ENCODE results near the gene RNF224. TPM values are rescaled to one million over a fixed set of nuclear protein-coding genes. Genes with fewer than 3 reads are reported as not detected.

RNF224 gene
- total RNA-seq, 1 donor from 2014 or later: not detected

DNA sequence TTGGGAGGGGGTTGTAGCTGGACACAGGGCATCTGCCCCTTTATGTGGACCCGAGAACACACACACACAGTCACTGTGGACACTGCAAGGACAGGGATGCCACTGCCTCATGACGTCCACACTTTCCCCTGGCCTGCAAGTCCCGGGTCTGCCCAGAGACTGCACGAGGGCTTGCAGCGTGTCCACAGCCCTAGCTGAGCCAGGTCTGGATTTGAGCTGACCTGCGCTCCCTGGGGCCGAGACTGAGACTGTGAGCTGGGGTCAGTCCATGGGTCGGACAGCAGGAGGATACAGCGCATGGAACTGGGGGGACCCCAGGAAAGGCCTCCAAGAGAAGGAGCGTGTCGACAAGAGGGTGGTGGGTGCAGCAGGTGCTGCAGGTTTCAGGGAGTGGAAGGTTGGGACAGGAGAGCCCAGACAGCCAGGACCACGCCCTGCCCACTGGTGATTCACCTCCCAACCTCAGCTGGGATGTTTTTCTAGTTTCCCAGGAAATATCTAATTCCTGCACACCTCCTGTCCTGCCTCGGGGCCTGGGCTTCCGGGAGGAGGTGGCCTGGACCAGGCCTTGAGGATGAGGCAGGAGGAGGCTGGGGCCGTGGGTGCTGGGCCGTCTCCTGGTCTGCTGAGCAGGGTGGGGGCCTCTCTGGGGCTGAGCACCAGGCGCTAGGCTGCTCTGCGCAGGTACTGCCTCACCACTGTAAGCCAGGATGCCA is 806 bp upstream of the RNF224 start:
- Histone ChIP-seq H3K4me3 (ENCODE audit: low read depth, low read length) (no peak overlapping the region), H3K36me3 (ENCODE audit: control insufficient read depth, insufficient read depth, low read length) (no peaks in the 10 kb centered on the region), H3K27me3 (ENCODE audit: control insufficient read depth, insufficient read depth, low read length) (peaks cover 24% of the 10 kb centered on the region)
- DNase-seq (ENCODE audit: low read depth): no peak
- TF ChIP-seq, protein P1, sequence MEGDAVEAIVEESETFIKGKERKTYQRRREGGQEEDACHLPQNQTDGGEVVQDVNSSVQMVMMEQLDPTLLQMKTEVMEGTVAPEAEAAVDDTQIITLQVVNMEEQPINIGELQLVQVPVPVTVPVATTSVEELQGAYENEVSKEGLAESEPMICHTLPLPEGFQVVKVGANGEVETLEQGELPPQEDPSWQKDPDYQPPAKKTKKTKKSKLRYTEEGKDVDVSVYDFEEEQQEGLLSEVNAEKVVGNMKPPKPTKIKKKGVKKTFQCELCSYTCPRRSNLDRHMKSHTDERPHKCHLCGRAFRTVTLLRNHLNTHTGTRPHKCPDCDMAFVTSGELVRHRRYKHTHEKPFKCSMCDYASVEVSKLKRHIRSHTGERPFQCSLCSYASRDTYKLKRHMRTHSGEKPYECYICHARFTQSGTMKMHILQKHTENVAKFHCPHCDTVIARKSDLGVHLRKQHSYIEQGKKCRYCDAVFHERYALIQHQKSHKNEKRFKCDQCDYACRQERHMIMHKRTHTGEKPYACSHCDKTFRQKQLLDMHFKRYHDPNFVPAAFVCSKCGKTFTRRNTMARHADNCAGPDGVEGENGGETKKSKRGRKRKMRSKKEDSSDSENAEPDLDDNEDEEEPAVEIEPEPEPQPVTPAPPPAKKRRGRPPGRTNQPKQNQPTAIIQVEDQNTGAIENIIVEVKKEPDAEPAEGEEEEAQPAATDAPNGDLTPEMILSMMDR (IDR thresholded peaks at IDR 0.05; ENCODE audit: insufficient read depth, low read length, poor library complexity, severe bottlenecking): no peak

DNA sequence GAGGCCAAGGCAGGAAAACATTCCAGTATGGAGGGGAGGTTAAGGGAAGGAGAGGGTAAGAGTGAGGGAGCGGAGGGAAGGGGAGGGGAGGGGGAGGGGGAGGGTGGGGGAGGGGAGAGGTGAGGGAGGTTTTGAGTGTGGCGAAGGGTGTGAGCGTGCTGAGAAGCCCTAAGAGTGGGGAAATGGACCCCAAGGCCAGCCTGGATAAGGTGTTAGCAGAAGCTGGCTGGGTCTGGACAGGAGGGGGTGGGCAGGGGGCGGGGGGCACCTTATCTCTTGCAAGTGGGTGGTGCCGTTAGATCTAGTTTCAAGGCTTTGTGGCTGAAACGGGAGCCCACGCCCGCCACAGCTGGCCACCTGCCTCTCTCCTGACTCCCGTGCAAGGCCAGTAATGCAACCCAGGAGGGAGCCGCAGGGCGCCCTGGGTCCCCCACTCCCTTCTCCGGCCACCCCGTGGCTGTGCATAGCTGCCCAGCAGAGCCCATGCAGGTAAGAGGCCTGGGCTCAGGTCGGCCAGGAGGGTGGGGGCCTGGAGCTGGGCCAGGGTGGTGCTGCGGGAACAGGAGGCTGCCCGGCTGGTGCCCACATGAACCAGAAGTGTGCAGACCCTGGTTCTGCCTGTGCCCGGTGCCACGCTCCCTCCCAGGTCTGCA is 677 bp downstream of the RNF224 start:
- Histone ChIP-seq H3K36me3 (ENCODE audit: control insufficient read depth, insufficient read depth, low read length) (no peaks in the 10 kb centered on the region), H3K27me3 (ENCODE audit: control insufficient read depth, insufficient read depth, low read length) (peaks cover 35% of the 10 kb centered on the region), H3K4me3 (ENCODE audit: low read depth, low read length) (no peak overlapping the region)
- no peak for DNase-seq (ENCODE audit: low read depth)
- TF ChIP-seq, protein P1 (IDR thresholded peaks at IDR 0.05; ENCODE audit: insufficient read depth, low read length, poor library complexity, severe bottlenecking): no peak

DNA sequence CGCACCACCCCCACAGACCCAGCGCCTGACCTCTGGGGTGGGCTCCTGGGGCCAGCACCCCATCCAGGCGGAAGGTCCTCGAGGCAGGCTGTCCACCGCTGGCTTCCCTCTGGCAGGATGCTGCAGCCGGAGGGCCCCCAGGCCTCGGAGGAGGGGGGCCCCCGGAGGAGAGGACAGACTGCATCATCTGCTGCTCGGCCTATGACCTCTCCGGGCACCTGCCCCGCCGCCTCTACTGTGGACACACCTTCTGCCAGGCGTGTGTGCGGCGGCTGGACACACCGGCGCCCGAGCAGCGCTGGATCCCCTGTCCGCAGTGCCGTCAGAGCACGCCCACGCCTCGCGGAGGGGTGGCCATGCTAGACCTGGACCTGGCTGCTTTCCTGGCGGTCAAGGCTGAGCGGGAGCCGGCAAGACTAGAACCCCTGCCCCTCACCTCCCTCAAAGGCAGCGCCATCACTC is 1.2 kb downstream of the RNF224 start:
- Histone ChIP-seq H3K4me3 (ENCODE audit: low read depth, low read length) (no peak overlapping the region), H3K36me3 (ENCODE audit: control insufficient read depth, insufficient read depth, low read length) (no peaks in the 10 kb centered on the region), H3K27me3 (ENCODE audit: control insufficient read depth, insufficient read depth, low read length) (peaks cover 40% of the 10 kb centered on the region)
- no peak for DNase-seq (ENCODE audit: low read depth)
- TF ChIP-seq, protein P1 (IDR thresholded peaks at IDR 0.05; ENCODE audit: insufficient read depth, low read length, poor library complexity, severe bottlenecking): no peak

DNA sequence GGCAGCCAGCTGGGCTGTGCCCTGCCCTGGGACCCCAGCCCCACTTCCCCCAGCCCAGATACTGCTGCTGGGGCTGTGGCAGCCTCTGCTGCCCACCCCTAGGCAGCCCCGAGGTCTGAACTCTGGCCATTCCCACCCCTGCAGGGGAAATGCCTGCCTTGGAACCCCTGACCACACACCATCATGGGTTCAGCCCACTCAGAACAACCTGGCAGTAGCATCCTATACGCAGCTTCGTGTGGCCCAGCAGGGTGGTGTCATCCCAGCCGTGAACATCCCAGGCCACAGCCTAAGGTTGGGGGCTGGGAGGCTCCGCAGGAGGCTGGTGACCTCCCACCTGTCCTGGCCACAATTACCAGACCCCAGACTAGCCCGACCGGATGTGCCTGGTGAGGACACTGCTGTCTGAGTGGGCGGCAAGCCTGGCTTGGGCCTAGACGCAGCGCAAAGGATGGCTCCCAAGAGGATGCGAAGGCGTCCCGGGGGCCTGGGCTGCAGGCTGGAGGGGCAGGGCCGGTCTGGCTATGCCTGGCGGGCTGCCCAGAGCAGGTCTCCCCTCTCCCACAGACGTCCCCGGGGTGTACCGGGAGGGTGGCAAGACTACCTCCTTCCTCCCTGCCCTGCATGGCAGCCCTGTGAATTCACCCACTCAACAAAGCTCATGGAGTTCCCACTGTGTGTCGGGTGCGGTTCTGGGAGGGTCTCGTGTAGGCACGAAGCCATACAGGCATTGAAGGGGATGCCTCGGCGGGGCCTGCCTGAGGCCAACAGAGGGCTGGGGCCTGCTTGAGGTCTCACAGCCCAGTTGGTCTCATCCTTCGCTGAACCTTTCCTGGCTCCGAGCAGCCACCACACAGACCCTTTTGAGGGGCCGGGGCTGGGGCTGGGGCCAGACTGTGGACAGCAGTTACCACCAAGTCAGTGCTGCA is 1.9 kb downstream of the RNF224 start:
- H3K36me3 ChIP-seq (ENCODE audit: control insufficient read depth, insufficient read depth, low read length): no peaks in the 10 kb centered on the region
- H3K4me3 ChIP-seq (ENCODE audit: low read depth, low read length): no peak overlapping the region
- TF ChIP-seq, protein P1 (IDR thresholded peaks at IDR 0.05; ENCODE audit: insufficient read depth, low read length, poor library complexity, severe bottlenecking): no peak
- DNase-seq (ENCODE audit: low read depth): no peak
- H3K27me3 ChIP-seq (ENCODE audit: control insufficient read depth, insufficient read depth, low read length): peaks cover 46% of the 10 kb centered on the region

DNA sequence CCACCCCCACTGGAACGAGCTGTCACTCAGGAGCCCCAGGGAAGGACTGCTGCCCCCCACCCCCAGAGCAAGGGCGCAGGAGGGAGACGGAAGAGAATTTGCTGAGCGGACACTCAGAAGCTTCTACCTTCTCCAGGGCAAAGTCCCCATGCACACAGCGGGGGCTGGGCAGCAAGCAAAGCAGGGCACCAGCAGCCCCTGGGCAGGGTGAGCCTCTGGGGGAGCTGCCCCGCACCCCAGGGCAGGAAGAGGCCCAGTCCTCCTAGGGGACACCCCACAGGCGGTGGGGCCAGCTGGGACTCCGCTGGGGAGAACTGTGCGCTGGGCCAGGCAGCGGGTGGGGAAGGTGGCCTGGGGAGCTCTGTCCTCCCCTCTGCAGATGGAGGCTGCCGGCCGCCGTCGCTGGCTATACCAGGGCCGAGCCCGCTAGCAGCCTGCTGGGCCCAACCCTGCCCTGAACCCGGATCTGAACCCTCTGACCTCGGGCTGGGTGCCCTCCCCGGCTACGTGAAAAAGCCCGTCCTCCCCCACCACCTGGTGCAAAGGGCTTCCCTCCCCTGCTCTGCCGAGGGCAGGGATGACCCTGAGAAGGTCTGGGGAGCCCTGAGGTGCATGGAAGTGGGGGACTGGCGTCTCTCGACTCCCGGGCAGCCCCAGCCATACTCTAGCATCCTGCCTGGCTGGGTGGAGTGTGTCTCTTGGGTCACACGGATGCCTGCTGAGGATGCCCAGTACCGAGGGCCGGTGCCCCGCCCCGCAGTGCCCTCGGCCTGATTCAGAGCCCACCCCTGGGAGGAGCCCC is 2.8 kb downstream of the RNF224 start:
- H3K27me3 ChIP-seq (ENCODE audit: control insufficient read depth, insufficient read depth, low read length): peaks cover 55% of the 10 kb centered on the region
- no peak overlapping the region for H3K4me3 ChIP-seq (ENCODE audit: low read depth, low read length)
- no peak for DNase-seq (ENCODE audit: low read depth)
- H3K36me3 ChIP-seq (ENCODE audit: control insufficient read depth, insufficient read depth, low read length): no peaks in the 10 kb centered on the region
- TF ChIP-seq, protein P1 (IDR thresholded peaks at IDR 0.05; ENCODE audit: insufficient read depth, low read length, poor library complexity, severe bottlenecking): no peak

Data from kidney epithelial cell (primary cell).